Measurements from ENCODE around the gene SEPTIN3.

- TF ChIP-seq EP300 (conservative IDR thresholded peaks at IDR 0.05; ENCODE audit: poor library complexity, severe bottlenecking) (no peak), EZH2 (IDR thresholded peaks at IDR 0.05; ENCODE audit: borderline replicate concordance, insufficient read depth, low read length, poor library complexity, severe bottlenecking) (no peak), POLR2AphosphoS5 (IDR thresholded peaks at IDR 0.05) (no peak), RAD21 (conservative IDR thresholded peaks at IDR 0.05) (no peak), CTCF (IDR thresholded peaks at IDR 0.05; ENCODE audit: poor library complexity, severe bottlenecking) (no peak), MXI1 (conservative IDR thresholded peaks at IDR 0.05; ENCODE audit: poor library complexity, severe bottlenecking) (no peak)
These were observed 16.5 kb upstream of the SEPTIN3 start for GRCh38 chr22:41952713-41953112.
